NOMO-1 treated with dmso at 0.1 percent for 144 hours (cell line): ENCODE measurements around the gene DNM3.
"Not testable (repeated sequence)": the region's sequence is repeated elsewhere in the genome, so short reads cannot be mapped to it uniquely, and the experiment has no call there.

Experiments used
- DNase-seq: peaks from one replicate; lab custom pipeline; 2025; ENCODE audit not compliant: unreplicated experiment; lab: John Stamatoyannopoulos, UW

Gene DNM3

GRCh38 chr1:172347416-172347815, 506.1 kb downstream of the DNM3 start:
- DNase-seq, result no peak

DNA sequence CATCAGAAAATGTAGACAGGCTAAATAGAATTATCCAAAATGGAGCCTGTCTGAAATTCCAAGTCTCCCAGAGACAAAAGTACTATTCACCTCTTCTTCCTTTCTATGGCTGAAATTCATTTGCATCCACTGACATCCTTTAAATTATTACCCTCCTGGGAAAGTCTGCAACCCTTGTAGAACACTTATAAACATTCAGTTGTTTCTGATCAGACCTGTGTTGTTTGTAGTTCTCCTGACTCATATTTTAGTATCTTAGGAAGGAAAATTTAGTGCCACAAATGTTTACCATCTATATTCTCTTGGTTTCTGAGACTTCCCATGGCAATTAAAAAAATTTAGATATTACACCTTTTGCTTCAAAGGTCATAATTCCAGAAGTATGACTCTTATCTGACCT, 509.6 kb downstream of the DNM3 start:
- DNase-seq, result no peak

GRCh38 chr1:172351346-172351745, 510.0 kb downstream of the DNM3 start:
- DNase-seq, result no peak

GRCh38 chr1:172351754-172352161, 510.5 kb downstream of the DNM3 start:
- no peak for DNase-seq

- DNase-seq, result no peak
Observed at GRCh38 chr1:172352435-172352834, 511.1 kb downstream of the DNM3 start.

- no peak for DNase-seq
Observed at GRCh38 chr1:172354291-172355274, 513.3 kb downstream of the DNM3 start.

DNA sequence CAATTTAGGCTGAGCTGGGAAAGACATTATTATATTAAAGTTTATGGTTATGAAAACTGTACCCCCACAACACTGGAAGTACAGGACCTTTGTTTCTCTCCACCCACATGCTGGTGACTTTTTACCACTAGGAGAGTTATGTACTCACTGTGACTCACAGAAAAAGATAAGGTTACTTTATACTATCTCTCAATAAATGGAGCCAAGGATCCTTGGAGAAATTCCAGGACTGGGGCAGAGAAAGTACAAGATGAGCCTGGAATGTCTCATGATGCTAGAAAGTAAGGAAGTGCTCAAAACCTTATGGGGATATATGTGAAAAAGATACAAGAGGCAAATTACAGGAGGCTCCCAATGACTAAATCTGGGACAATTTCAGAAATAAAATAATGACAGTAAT, 515.3 kb downstream of the DNM3 start:
- no peak for DNase-seq

DNA sequence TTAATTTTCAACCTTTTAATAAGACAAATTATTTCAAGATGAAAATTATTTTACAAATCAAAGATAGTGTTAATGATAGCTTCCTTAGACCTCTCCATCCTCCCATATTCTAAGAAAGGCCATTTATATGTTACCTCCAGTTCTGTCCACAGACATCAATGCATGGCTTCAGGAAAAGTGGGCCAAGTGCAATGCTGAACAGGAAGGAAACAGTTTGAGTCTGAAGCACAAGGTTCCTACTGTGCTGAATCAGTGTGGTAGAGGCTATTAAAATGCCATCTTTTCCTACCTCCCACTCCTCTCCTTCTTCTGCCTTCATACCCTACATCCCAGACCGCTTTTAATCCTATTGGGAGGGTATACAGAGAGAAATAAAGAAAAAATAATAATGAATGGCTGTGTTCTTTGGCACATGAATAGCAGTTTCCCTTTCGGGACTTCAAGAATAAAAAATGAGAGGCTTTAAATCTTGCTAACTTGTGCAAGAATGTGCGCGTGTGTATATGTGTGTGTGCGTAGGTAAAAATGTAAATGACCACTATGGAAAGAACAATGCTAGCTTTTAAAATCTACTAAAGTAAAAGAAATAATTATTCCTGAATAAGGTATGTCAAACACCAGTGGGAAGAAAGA, 516.6 kb downstream of the DNM3 start:
- DNase-seq, result no peak

- DNase-seq, result no peak
Observed at GRCh38 chr1:172359491-172359999, 518.2 kb downstream of the DNM3 start.

- DNase-seq, result no peak
Observed at GRCh38 chr1:172360511-172360910, 519.2 kb downstream of the DNM3 start.

DNA sequence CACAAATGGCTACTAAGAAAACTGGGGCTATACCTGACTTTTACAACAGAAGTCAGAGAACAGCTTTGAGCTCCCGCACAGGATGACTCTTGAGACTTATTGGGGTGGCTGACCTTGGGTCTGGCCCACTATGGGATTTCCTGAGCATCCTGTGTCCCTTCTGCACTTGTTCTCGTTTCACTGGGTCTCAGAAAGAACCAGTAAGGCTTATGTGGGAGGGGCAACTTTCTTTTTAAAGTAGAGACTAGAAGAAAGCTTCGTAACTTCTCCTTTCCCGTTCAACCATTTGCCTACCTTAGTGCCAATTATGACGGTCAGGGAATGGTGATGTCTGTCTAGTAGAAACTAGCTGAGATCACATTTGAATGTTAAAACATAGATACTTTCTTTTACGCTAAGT, 519.7 kb downstream of the DNM3 start:
- no peak for DNase-seq

- no peak for DNase-seq
Observed at GRCh38 chr1:172363852-172364251, 522.6 kb downstream of the DNM3 start.

GRCh38 chr1:172371646-172372045, 530.3 kb downstream of the DNM3 start:
- not testable (repeated sequence) for DNase-seq

GRCh38 chr1:172373864-172374263, 532.6 kb downstream of the DNM3 start:
- no peak for DNase-seq

DNA sequence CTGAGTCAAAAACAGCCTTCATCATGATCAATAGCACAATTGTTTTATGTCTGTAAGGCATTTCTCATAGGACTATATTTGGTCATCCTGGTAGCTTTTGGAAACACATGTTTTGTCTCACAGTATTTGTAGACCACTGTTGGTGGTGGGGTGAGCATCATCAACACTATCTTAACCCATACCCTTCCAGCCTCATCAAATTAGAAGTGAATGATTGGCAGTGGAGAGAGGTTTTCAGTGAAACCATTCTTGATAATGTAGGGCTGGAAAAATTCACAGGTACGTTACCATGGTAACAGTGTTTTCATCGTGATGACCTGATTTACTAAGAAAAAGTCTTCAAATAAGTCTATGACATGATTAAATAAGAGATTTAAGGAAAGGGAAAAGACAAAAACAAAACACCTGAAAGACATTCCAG, 533.9 kb downstream of the DNM3 start:
- no peak for DNase-seq

GRCh38 chr1:172376431-172376830, 535.1 kb downstream of the DNM3 start:
- DNase-seq, result no peak

GRCh38 chr1:172377565-172377964, 536.3 kb downstream of the DNM3 start:
- no peak for DNase-seq

DNA sequence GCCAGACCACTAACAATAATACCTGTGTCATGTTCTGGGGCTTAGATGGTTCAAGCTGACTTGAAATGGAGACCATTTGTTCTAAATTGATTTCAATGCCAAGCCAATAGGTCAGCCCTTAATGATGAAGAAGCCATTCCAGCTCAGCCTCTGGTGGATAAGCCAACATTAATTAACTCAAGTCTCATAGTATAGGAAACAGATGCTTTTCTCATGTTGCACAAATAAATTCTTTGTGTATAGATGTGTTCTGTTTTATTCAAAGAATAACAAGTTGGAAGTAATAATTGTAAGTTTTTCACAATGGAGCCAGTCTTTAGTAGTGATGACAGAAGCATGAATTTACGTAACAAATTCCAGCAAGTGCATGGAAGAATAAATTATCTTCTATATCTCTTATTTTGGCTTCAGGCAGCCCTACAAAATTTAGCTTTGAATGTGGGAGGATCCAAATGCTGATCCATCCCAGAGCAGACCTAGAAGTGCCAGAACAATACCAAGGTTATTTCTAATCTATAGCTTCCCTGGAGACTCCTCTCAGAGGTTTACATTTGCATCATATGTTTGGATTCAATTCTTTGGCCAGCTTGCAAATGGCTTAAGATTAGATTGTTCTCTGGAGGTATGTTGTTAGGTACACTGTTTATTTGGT, 536.9 kb downstream of the DNM3 start:
- DNase-seq, result no peak

GRCh38 chr1:172380441-172381244, 539.3 kb downstream of the DNM3 start:
- no peak for DNase-seq

GRCh38 chr1:172381946-172382345, 540.6 kb downstream of the DNM3 start:
- no peak for DNase-seq

- no peak for DNase-seq
Observed at GRCh38 chr1:172382406-172382805, 541.1 kb downstream of the DNM3 start.
